HEK293 (cell line): ENCODE data around the gene BIRC6.

Experiments
- CTCF ChIA-PET: fragments of 350-600 bp; formaldehyde crosslinking; extraction: SDS; loops from one replicate; lab custom pipeline; 2021; ENCODE audit warnings: antibody characterized with exemption; lab: Yijun Ruan, JAX
- POLR2A ChIA-PET: fragments of 300-600 bp; formaldehyde crosslinking; extraction: SDS; loops from one replicate; lab custom pipeline; 2020; ENCODE audit warnings: antibody characterized with exemption, inconsistent platforms; lab: Yijun Ruan, JAX
- H3K27ac ChIP-seq: fragments of 200-500 bp; sonication (Bioruptor generic); 2 replicates; pipeline ENCODE4 v1.5.1; 2014; ENCODE audit warnings: low read depth, low read length, control low read depth, inconsistent platforms; ENCODE audit errors: extremely low read depth
- H3K36me3 ChIP-seq, 2 experiments: fragments of 200-500 bp in 1 of 2; sonication (Bioruptor generic) in 1 of 2; 1 replicate in 1 of 2; 2 replicates in 1 of 2; pipeline ENCODE4 v1.5.1; 2014 to 2017; ENCODE audit warnings: inconsistent platforms in 2 of 2, low read length in 2 of 2; ENCODE audit not compliant: control insufficient read depth in 2 of 2, insufficient read depth in 1 of 2
- H3K4me1 ChIP-seq: fragments of 200-500 bp; sonication (Bioruptor generic); 2 replicates; pipeline ENCODE4 v1.5.1; 2014; ENCODE audit warnings: mild to moderate bottlenecking, low read length, inconsistent platforms; ENCODE audit not compliant: control insufficient read depth, insufficient read depth
- H3K4me3 ChIP-seq: 2 replicates; pipeline ENCODE4 v1.5.1; 2011; ENCODE audit warnings: low read depth, mild to moderate bottlenecking, control low read depth, low read length, moderate library complexity
- H3K9me3 ChIP-seq: fragments of 200-500 bp; sonication (Bioruptor generic); 2 replicates; pipeline ENCODE4 v1.5.1; 2014; ENCODE audit warnings: low read depth, low read length, inconsistent platforms; ENCODE audit not compliant: control insufficient read depth, insufficient read depth
- BCL11A ChIP-seq: fragments of 450-650 bp; formaldehyde crosslinking; IDR thresholded peaks from 2 replicates; pipeline ENCODE4 v1.5.1; 2016; ENCODE audit warnings: low read depth, missing biosample characterization, missing genetic modification characterization
- BCL11B ChIP-seq: fragments of 450-650 bp; formaldehyde crosslinking; IDR thresholded peaks from 2 replicates; pipeline ENCODE4 v1.5.1; 2016; ENCODE audit warnings: low read depth, missing biosample characterization, missing genetic modification characterization
- EGR2 ChIP-seq: fragments of 450-650 bp; formaldehyde crosslinking; IDR thresholded peaks from 2 replicates; pipeline ENCODE4 v1.5.1; 2016; ENCODE audit warnings: low read depth, missing biosample characterization, missing genetic modification characterization
- PATZ1 ChIP-seq: fragments of 450-650 bp; formaldehyde crosslinking; IDR thresholded peaks from 2 replicates; pipeline ENCODE4 v1.5.1; 2016; ENCODE audit warnings: missing biosample characterization, missing genetic modification characterization
- ZBTB26 ChIP-seq: fragments of 450-650 bp; formaldehyde crosslinking; optimal IDR thresholded peaks from 2 replicates; pipeline ENCODE3; 2016; ENCODE audit warnings: missing biosample characterization, mild to moderate bottlenecking, missing genetic modification characterization
- ZBTB7A ChIP-seq: fragments of 450-650 bp; formaldehyde crosslinking; IDR thresholded peaks from 2 replicates; pipeline ENCODE4 v1.5.1; 2016; ENCODE audit warnings: low read depth, missing biosample characterization, missing genetic modification characterization
- ZFP3 ChIP-seq: fragments of 450-650 bp; formaldehyde crosslinking; IDR thresholded peaks from 2 replicates; pipeline ENCODE4 v1.5.1; 2016; ENCODE audit warnings: low read depth, missing biosample characterization, missing genetic modification characterization
- ZNF157 ChIP-seq: fragments of 450-650 bp; formaldehyde crosslinking; IDR thresholded peaks from 2 replicates; pipeline ENCODE4 v1.5.1; 2016; ENCODE audit warnings: missing biosample characterization, missing genetic modification characterization
- ZNF169 ChIP-seq: fragments of 450-650 bp; formaldehyde crosslinking; IDR thresholded peaks from 2 replicates; pipeline ENCODE4 v1.5.1; 2016; ENCODE audit warnings: missing biosample characterization, missing genetic modification characterization
- ZNF202 ChIP-seq: fragments of 450-650 bp; formaldehyde crosslinking; IDR thresholded peaks from 2 replicates; pipeline ENCODE4 v1.5.1; 2016; ENCODE audit warnings: missing biosample characterization, missing genetic modification characterization, borderline replicate concordance
- ZNF221 ChIP-seq: fragments of 450-650 bp; formaldehyde crosslinking; IDR thresholded peaks from 2 replicates; pipeline ENCODE4 v1.5.1; 2017; ENCODE audit warnings: missing biosample characterization, missing genetic modification characterization, borderline replicate concordance
- ZNF354C ChIP-seq: fragments of 450-650 bp; formaldehyde crosslinking; IDR thresholded peaks from 2 replicates; pipeline ENCODE4 v1.5.1; 2016; ENCODE audit warnings: missing biosample characterization, missing genetic modification characterization, low read depth, borderline replicate concordance
- ZNF398 ChIP-seq: fragments of 450-650 bp; formaldehyde crosslinking; IDR thresholded peaks from 2 replicates; pipeline ENCODE4 v1.5.1; 2017; ENCODE audit warnings: missing biosample characterization, missing genetic modification characterization
- ZNF423 ChIP-seq: fragments of 450-650 bp; formaldehyde crosslinking; IDR thresholded peaks from 2 replicates; pipeline ENCODE4 v1.5.1; 2016; ENCODE audit warnings: missing biosample characterization, missing genetic modification characterization
- ZNF48 ChIP-seq: fragments of 450-650 bp; formaldehyde crosslinking; IDR thresholded peaks from 2 replicates; pipeline ENCODE4 v1.5.1; 2016; ENCODE audit warnings: missing biosample characterization, missing genetic modification characterization
- ZNF548 ChIP-seq: fragments of 450-650 bp; formaldehyde crosslinking; IDR thresholded peaks from 2 replicates; pipeline ENCODE4 v1.5.1; 2016; ENCODE audit warnings: missing biosample characterization, missing genetic modification characterization
- ZNF596 ChIP-seq: fragments of 450-650 bp; IDR thresholded peaks from 2 replicates; pipeline ENCODE4 v1.5.0; 2018; ENCODE audit warnings: missing biosample characterization, mild to moderate bottlenecking, missing genetic modification characterization, moderate library complexity
- ZNF624 ChIP-seq: fragments of 450-650 bp; formaldehyde crosslinking; IDR thresholded peaks from 2 replicates; pipeline ENCODE4 v1.5.1; 2017; ENCODE audit warnings: missing biosample characterization, missing genetic modification characterization
- ZNF660 ChIP-seq: fragments of 450-650 bp; IDR thresholded peaks from 2 replicates; pipeline ENCODE4 v1.5.1; 2018; ENCODE audit warnings: missing biosample characterization, mild to moderate bottlenecking, missing genetic modification characterization
- ZNF701 ChIP-seq: fragments of 450-650 bp; formaldehyde crosslinking; IDR thresholded peaks from 2 replicates; pipeline ENCODE4 v1.5.1; 2016; ENCODE audit warnings: missing biosample characterization, missing genetic modification characterization
- ZNF707 ChIP-seq: fragments of 450-650 bp; formaldehyde crosslinking; IDR thresholded peaks from 2 replicates; pipeline ENCODE4 v1.5.1; 2016; ENCODE audit warnings: missing biosample characterization, missing genetic modification characterization
- ZNF747 ChIP-seq: fragments of 450-650 bp; formaldehyde crosslinking; IDR thresholded peaks from 2 replicates; pipeline ENCODE4 v1.5.1; 2016; ENCODE audit warnings: missing biosample characterization, missing genetic modification characterization
- ZNF791 ChIP-seq: fragments of 450-650 bp; formaldehyde crosslinking; IDR thresholded peaks from 2 replicates; pipeline ENCODE4 v1.5.1; 2016; ENCODE audit warnings: missing biosample characterization, missing genetic modification characterization
- ZSCAN23 ChIP-seq: fragments of 450-650 bp; formaldehyde crosslinking; IDR thresholded peaks from 2 replicates; pipeline ENCODE4 v1.5.1; 2016; ENCODE audit warnings: missing biosample characterization, missing genetic modification characterization

Gene BIRC6

GRCh38 chr2:32484937-32485336, 128.1 kb downstream of the BIRC6 start:
- no peaks in the 10 kb centered on the region for H3K4me1 ChIP-seq
- no peak overlapping the region for H3K27ac ChIP-seq
- H3K4me3 ChIP-seq: no peak overlapping the region
- CTCF ChIA-PET: no interaction called here
- H3K9me3 ChIP-seq: no peaks in the 10 kb centered on the region
- TF ChIP-seq ZNF169 (tag by site-specific recombination) (no peak), ZNF791 (no peak), ZNF707 (no peak), ZFP3 (no peak), ZBTB26 (tag by site-specific recombination) (no peak), ZNF747 (no peak)
- TF ChIP-seq, all 188 proteins: peak for 0
- POLR2A ChIA-PET: no interaction called here
- peaks cover 67 to 88% of the 10 kb centered on the region in 2 experiments for H3K36me3 ChIP-seq

GRCh38 chr2:32485399-32485798, 128.6 kb downstream of the BIRC6 start:
- Histone ChIP-seq H3K4me3 (no peak overlapping the region), H3K9me3 (no peaks in the 10 kb centered on the region), H3K4me1 (no peaks in the 10 kb centered on the region), H3K36me3 (peaks cover 68 to 89% of the 10 kb centered on the region in 2 experiments), H3K27ac (no peak overlapping the region)
- ChIA-PET POLR2A (no interaction called here), CTCF (no interaction called here)
- TF ChIP-seq BCL11B (tag by site-specific recombination): no peak
- no peak for TF ChIP-seq ZNF221 (tag by site-specific recombination)
- no peak for TF ChIP-seq ZNF707
- TF ChIP-seq ZNF423: no peak
- no peak for TF ChIP-seq PATZ1 (tag by site-specific recombination)
- no peak for TF ChIP-seq ZBTB7A (tag by site-specific recombination)
- no peak for TF ChIP-seq ZNF624 (tag by site-specific recombination)

- POLR2A ChIA-PET: interaction anchor here (0.6 kb wide), 1 partner anchor 207 kb away, joined by 5 read pairs; no protein-coding TSS in a partner anchor
- TF ChIP-seq ZNF157 (tag by site-specific recombination): no peak
- no peak for TF ChIP-seq ZNF548 (tag by site-specific recombination)
- no peak for TF ChIP-seq ZNF701 (tag by site-specific recombination)
- no peak for TF ChIP-seq ZNF48
- TF ChIP-seq BCL11A: no peak
- no peak for TF ChIP-seq ZNF398 (tag by site-specific recombination)
- TF ChIP-seq ZNF596 (tag by site-specific recombination): no peak
- no peak for TF ChIP-seq ZNF354C (tag by site-specific recombination)
- TF ChIP-seq ZSCAN23 (tag by site-specific recombination): no peak
- no peak for TF ChIP-seq EGR2 (tag by site-specific recombination)
- TF ChIP-seq ZNF747: no peak
- TF ChIP-seq ZNF660 (tag by site-specific recombination): no peak
- no peak for TF ChIP-seq ZNF202 (tag by site-specific recombination)
- H3K4me3 ChIP-seq: no peak overlapping the region
- CTCF ChIA-PET: no interaction called here
- H3K9me3 ChIP-seq: no peaks in the 10 kb centered on the region
- no peaks in the 10 kb centered on the region for H3K4me1 ChIP-seq
- no peak overlapping the region for H3K27ac ChIP-seq
- peaks cover 49 to 60% of the 10 kb centered on the region in 2 experiments for H3K36me3 ChIP-seq
Measured at GRCh38 chr2:32489061-32489460, 132.2 kb downstream of the BIRC6 start.
